ENCODE measurements around the gene TRMT10B. TPM values are rescaled to one million over a fixed set of nuclear protein-coding genes. Genes with fewer than 3 reads are reported as not detected.

Gene TRMT10B
- total RNA-seq, 2 donors from 2014 or later, result 10.7 to 14.9 TPM

DNA sequence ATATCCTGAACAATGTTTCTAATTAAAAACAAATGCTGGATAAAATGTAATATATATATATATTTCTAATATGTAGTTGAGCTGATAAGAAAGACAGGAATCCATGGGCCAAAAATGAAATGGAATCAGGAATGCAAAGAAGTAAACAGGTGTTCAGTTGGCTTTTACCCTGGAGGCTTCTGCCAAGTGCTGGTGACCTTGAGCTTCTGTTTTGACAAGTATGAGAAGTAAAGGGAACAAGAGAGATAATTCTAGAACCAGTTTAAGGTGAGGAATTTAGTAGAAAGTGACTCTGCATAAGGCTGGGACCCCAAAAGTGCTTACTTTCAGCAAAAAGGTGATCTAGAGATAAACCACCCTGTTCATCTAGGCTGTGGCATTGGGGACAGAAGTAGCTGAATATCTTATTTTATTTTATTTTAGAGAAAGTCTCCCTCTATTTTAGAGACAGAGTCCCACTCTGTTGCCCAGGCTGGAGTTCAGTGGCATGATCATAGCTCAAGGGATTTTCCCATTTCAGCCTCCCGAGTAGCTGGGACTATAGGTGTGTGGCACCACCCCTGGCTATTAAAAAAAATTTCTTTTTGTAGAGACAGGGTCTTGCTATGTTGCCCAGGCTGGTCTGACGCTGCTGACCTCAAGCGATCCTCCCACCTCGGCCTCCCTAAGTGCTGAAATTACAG, 74.0 kb downstream of the TRMT10B start:
- Histone ChIP-seq H3K27ac (no peak overlapping the region), H3K4me3 (no peak overlapping the region), H3K9me3 (no peaks in the 10 kb centered on the region), H3K4me1 (ENCODE audit: control insufficient read depth in 1 of 2, low read depth in 2 of 2) (no peaks in the 10 kb centered on the region), H3K36me3 (peaks cover 7% of the 10 kb centered on the region), H3K27me3 (replicated peaks; ENCODE audit: insufficient read depth) (no peaks in the 10 kb centered on the region)
- ATAC-seq (ENCODE audit: insufficient number of reproducible peaks, low FRiP score, low read depth) (no peak), DNase-seq (ENCODE audit: low spot score) (no peak)
- TF ChIP-seq, protein P1, sequence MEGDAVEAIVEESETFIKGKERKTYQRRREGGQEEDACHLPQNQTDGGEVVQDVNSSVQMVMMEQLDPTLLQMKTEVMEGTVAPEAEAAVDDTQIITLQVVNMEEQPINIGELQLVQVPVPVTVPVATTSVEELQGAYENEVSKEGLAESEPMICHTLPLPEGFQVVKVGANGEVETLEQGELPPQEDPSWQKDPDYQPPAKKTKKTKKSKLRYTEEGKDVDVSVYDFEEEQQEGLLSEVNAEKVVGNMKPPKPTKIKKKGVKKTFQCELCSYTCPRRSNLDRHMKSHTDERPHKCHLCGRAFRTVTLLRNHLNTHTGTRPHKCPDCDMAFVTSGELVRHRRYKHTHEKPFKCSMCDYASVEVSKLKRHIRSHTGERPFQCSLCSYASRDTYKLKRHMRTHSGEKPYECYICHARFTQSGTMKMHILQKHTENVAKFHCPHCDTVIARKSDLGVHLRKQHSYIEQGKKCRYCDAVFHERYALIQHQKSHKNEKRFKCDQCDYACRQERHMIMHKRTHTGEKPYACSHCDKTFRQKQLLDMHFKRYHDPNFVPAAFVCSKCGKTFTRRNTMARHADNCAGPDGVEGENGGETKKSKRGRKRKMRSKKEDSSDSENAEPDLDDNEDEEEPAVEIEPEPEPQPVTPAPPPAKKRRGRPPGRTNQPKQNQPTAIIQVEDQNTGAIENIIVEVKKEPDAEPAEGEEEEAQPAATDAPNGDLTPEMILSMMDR (IDR thresholded peaks at IDR 0.05), result no peak

Other genes with a start within 250 kb of the TRMT10B start
- gene FBXO10, start 177.4 kb upstream of the TRMT10B start, total RNA-seq, result 10 to 100 TPM in 1 of 2 donors, 1 to 10 TPM in 1; 6.9 to 20.7 TPM
- 10 to 100 TPM; 48.3 to 78.7 TPM for gene TOMM5, start 161.2 kb upstream of the TRMT10B start, total RNA-seq
- gene FRMPD1, start 102.9 kb upstream of the TRMT10B start, total RNA-seq, result under 1 TPM in 1 of 2 donors, not detected in 1; 0.27 TPM
- 10 to 100 TPM; 26.5 to 38.7 TPM for gene EXOSC3, start 31.3 kb downstream of the TRMT10B start, total RNA-seq
- gene DCAF10, start 47.0 kb downstream of the TRMT10B start, total RNA-seq, result 10 to 100 TPM; 24.4 to 47.4 TPM
- 10 to 100 TPM; 29.9 to 39.1 TPM for gene SLC25A51, start 150.3 kb downstream of the TRMT10B start, total RNA-seq

All from thoracic aorta (tissue), 2 donors.